Measurements from ENCODE around the gene MME. TPM values are rescaled to one million over a fixed set of nuclear protein-coding genes. Genes with fewer than 3 reads are reported as not detected.
"Not testable (repeated sequence)": the region's sequence is repeated elsewhere in the genome, so short reads cannot be mapped to it uniquely, and the experiment has no call there.

MME gene
- total RNA-seq, 1 donor from 2014 or later: 14.5 TPM

GRCh38 chr3:155211940-155212339 is 131.8 kb downstream of the MME start:
- TF ChIP-seq, protein P1, sequence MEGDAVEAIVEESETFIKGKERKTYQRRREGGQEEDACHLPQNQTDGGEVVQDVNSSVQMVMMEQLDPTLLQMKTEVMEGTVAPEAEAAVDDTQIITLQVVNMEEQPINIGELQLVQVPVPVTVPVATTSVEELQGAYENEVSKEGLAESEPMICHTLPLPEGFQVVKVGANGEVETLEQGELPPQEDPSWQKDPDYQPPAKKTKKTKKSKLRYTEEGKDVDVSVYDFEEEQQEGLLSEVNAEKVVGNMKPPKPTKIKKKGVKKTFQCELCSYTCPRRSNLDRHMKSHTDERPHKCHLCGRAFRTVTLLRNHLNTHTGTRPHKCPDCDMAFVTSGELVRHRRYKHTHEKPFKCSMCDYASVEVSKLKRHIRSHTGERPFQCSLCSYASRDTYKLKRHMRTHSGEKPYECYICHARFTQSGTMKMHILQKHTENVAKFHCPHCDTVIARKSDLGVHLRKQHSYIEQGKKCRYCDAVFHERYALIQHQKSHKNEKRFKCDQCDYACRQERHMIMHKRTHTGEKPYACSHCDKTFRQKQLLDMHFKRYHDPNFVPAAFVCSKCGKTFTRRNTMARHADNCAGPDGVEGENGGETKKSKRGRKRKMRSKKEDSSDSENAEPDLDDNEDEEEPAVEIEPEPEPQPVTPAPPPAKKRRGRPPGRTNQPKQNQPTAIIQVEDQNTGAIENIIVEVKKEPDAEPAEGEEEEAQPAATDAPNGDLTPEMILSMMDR (IDR thresholded peaks at IDR 0.05): no peak
- no peaks in the 10 kb centered on the region for H3K36me3 Mint-ChIP-seq (ENCODE audit: unreplicated experiment)
- DNase-seq (ENCODE audit: extremely low spot score, unreplicated experiment): no peak
- H3K9me3 Mint-ChIP-seq (ENCODE audit: unreplicated experiment): no peaks in the 10 kb centered on the region
- no peaks in the 10 kb centered on the region for H3K4me1 Mint-ChIP-seq (ENCODE audit: unreplicated experiment)
- no peak overlapping the region for H3K27ac Mint-ChIP-seq (ENCODE audit: unreplicated experiment)
- no peak overlapping the region for H3K4me3 Mint-ChIP-seq (ENCODE audit: unreplicated experiment)
- H3K27me3 Mint-ChIP-seq (ENCODE audit: unreplicated experiment): no peaks in the 10 kb centered on the region

DNA sequence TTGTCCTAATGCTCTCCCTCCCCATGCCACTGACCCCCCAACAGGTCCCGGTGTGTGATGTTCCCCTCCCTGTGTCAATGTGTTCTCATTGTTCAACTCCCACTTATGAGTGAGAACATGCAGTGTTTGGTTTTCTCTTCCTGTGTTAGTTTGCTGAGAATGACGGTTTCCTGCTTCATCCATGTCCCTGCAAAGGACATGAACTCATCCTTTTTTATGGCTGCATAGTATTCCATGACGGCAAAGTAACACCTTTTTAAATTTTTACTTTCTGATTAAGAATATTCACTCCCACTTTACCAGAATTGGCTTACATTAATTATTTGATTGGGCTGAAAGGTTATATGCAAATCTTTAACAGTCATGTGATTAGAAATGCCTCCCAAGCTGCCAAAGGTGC is 135.9 kb downstream of the MME start:
- not testable (repeated sequence) for H3K27ac Mint-ChIP-seq (ENCODE audit: unreplicated experiment); H3K27me3 Mint-ChIP-seq (ENCODE audit: unreplicated experiment); DNase-seq (ENCODE audit: extremely low spot score, unreplicated experiment); H3K4me1 Mint-ChIP-seq (ENCODE audit: unreplicated experiment); H3K36me3 Mint-ChIP-seq (ENCODE audit: unreplicated experiment); H3K4me3 Mint-ChIP-seq (ENCODE audit: unreplicated experiment); H3K9me3 Mint-ChIP-seq (ENCODE audit: unreplicated experiment)

DNA sequence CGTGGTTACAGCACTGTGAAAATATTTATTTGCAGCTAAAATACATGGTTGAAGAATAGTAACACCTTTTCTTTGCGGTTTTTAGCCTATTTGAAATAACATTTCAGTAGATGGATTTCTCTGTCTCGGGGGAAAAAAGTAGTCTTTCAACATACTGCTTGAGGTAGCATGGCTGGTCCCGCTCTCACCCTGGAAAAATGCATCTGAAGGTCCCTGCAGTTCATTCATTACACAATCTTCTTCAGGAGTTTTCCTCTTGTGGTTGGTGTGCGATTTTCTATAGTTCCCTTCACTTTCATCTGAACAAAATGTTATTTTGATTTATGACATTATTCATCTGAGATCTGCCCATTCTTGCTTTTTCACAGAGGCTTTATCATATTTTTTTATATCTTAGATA is 137.5 kb downstream of the MME start:
- TF ChIP-seq, protein P1 (IDR thresholded peaks at IDR 0.05): no peak
- H3K27ac Mint-ChIP-seq (ENCODE audit: unreplicated experiment): no peak overlapping the region
- H3K27me3 Mint-ChIP-seq (ENCODE audit: unreplicated experiment): no peaks in the 10 kb centered on the region
- H3K4me1 Mint-ChIP-seq (ENCODE audit: unreplicated experiment): peaks cover 9% of the 10 kb centered on the region
- no peak overlapping the region for H3K4me3 Mint-ChIP-seq (ENCODE audit: unreplicated experiment)
- H3K36me3 Mint-ChIP-seq (ENCODE audit: unreplicated experiment): no peaks in the 10 kb centered on the region
- DNase-seq (ENCODE audit: extremely low spot score, unreplicated experiment): no peak
- peaks cover 6% of the 10 kb centered on the region for H3K9me3 Mint-ChIP-seq (ENCODE audit: unreplicated experiment)

DNA sequence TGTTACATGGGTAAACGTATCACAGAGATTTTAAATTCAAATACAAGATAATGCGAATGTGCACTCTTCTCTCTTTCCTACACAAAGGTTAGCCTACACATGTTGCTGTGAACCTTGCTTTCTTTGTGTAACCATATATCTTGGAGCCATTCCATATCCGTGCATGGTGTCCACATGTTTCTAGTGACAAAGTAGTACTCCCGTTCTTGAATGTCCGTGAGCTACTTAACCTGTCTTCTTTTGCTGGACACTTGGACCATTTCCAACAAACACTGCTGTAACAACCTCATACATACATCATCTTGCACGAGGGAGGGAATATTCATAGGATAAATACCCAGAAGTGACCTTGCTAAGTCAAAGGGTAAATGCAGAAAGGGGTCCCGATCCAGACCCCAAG is 138.3 kb downstream of the MME start:
- H3K4me3 Mint-ChIP-seq (ENCODE audit: unreplicated experiment): no peak overlapping the region
- H3K27me3 Mint-ChIP-seq (ENCODE audit: unreplicated experiment): no peaks in the 10 kb centered on the region
- TF ChIP-seq, protein P1 (IDR thresholded peaks at IDR 0.05): no peak
- no peaks in the 10 kb centered on the region for H3K36me3 Mint-ChIP-seq (ENCODE audit: unreplicated experiment)
- H3K9me3 Mint-ChIP-seq (ENCODE audit: unreplicated experiment): peaks cover 6% of the 10 kb centered on the region
- DNase-seq (ENCODE audit: extremely low spot score, unreplicated experiment): no peak
- H3K4me1 Mint-ChIP-seq (ENCODE audit: unreplicated experiment): peaks cover 9% of the 10 kb centered on the region
- H3K27ac Mint-ChIP-seq (ENCODE audit: unreplicated experiment): no peak overlapping the region

DNA sequence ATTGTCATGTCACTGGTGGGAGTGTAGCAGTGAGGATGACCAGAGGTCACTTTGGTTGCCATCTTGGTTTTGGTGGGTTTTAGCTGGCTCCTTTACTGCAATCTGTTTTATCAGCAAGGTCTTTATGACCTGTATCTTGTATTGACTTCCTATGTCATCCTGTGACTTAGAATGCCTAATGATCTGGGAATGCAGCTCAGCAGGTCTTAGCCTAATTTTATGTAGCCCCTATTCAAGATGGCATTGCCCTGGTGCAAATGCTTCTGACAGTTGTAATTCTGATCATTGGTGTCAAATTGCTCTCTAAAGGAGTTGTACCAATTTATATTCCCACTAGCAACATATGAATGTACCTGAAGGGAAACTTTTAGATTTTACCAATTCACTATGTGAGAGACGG is 139.0 kb downstream of the MME start:
- TF ChIP-seq, protein P1 (IDR thresholded peaks at IDR 0.05): no peak
- no peaks in the 10 kb centered on the region for H3K36me3 Mint-ChIP-seq (ENCODE audit: unreplicated experiment)
- no peaks in the 10 kb centered on the region for H3K27me3 Mint-ChIP-seq (ENCODE audit: unreplicated experiment)
- peaks cover 6% of the 10 kb centered on the region for H3K9me3 Mint-ChIP-seq (ENCODE audit: unreplicated experiment)
- DNase-seq (ENCODE audit: extremely low spot score, unreplicated experiment): no peak
- no peak overlapping the region for H3K27ac Mint-ChIP-seq (ENCODE audit: unreplicated experiment)
- no peak overlapping the region for H3K4me3 Mint-ChIP-seq (ENCODE audit: unreplicated experiment)
- H3K4me1 Mint-ChIP-seq (ENCODE audit: unreplicated experiment): peaks cover 9% of the 10 kb centered on the region

DNA sequence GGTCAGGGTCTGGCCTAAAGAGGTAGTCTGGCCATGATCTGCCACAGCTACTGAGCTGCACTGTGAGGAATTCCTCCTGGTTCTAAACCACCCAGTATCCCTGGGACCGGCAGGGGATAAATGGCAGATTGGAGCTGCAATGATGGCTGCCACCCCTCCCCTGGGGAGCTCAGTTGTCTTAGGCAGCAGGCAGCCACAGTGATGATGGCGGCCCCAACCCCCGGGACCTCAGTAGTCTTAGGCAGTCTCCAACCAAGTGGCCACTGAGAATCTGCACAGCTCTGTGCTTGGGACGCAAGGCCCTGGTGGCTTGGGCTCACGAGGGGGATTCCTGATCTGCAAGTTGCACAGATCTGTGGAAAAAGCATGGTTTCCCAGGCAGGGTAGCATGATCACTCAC is 145.3 kb downstream of the MME start:
- Mint-ChIP-seq H3K9me3 (ENCODE audit: unreplicated experiment) (peaks cover 6% of the 10 kb centered on the region), H3K4me3 (ENCODE audit: unreplicated experiment) (no peak overlapping the region), H3K36me3 (ENCODE audit: unreplicated experiment) (no peaks in the 10 kb centered on the region), H3K27ac (ENCODE audit: unreplicated experiment) (no peak overlapping the region), H3K4me1 (ENCODE audit: unreplicated experiment) (no peaks in the 10 kb centered on the region), H3K27me3 (ENCODE audit: unreplicated experiment) (no peaks in the 10 kb centered on the region)
- TF ChIP-seq, protein P1 (IDR thresholded peaks at IDR 0.05): no peak
- DNase-seq (ENCODE audit: extremely low spot score, unreplicated experiment): no peak
